Heart right ventricle (tissue), 16 donors: ENCODE data around the gene TOMM70. TPM values are rescaled to one million over a fixed set of nuclear protein-coding genes. Genes with fewer than 3 reads are reported as not detected.

ENCODE experiments used
- ATAC-seq, 8 donors: fragments of 200-7000 bp; cut with Tn5 transposase; one replicate each; pipeline ENCODE4 v1.9.1; 2020; ENCODE audit warnings: mild to moderate bottlenecking in 8 of 8, moderate library complexity in 8 of 8, moderate number of reproducible peaks in 1 of 8
- DNase-seq, 2 donors: peaks; one replicate each; pipeline ENCODE4 v3.0.0-alpha.2; 2020
- H3K27ac ChIP-seq, 10 donors: fragments of 200-600 bp; sonication (generic) in 2 of 10; one replicate each; pipeline versions ENCODE4 v1.5.0 to v1.8.0; 2020 to 2022; ENCODE audit warnings: mild to moderate bottlenecking in 3 of 10
- H3K27me3 ChIP-seq, 7 donors: fragments of 200-600 bp; one replicate each; pipeline ENCODE4 v1.8.0; 2021 to 2022; ENCODE audit warnings: mild to moderate bottlenecking in 2 of 7
- H3K36me3 ChIP-seq, 9 donors: fragments of 200-600 bp; sonication (generic) in 1 of 9; one replicate each; pipeline versions ENCODE4 v1.5.0 to v1.8.0; 2020 to 2022; ENCODE audit warnings: mild to moderate bottlenecking in 2 of 9
- H3K4me1 ChIP-seq, 9 donors: fragments of 200-600 bp; sonication (generic) in 1 of 9; one replicate each; pipeline versions ENCODE4 v1.5.0 to v1.8.0; 2020 to 2022; ENCODE audit warnings: mild to moderate bottlenecking in 4 of 9
- H3K4me3 ChIP-seq, 10 donors: fragments of 200-600 bp; sonication (generic) in 2 of 10; one replicate each; pipeline versions ENCODE4 v1.5.0 to v1.8.0; 2020 to 2022; ENCODE audit warnings: mild to moderate bottlenecking in 7 of 10, moderate library complexity in 2 of 10
- H3K9me3 ChIP-seq, 11 donors: fragments of 200-600 bp in 10 of 11; sonication (generic) in 2 of 11; one replicate each; pipeline versions ENCODE4 v1.5.0 to v1.8.0; 2013 to 2022; ENCODE audit warnings: mild to moderate bottlenecking in 2 of 11, control low read depth in 1 of 11, moderate library complexity in 1 of 11
- WGBS, 2 donors: extraction: QIAGEN DNeasy Blood & Tissue Kit; methylation state at CpG; one replicate each; pipeline ENCODE4 v1.1.7; 2013; ENCODE audit warnings: inconsistent platforms in 1 of 2; 5-methylcytosine and 5-hydroxymethylcytosine counted together
- intact Hi-C, 10 donors: fragments of 100-400 bp; cut with DNase I; formaldehyde crosslinking; loops; one replicate each; pipeline versions ENCODE4 v1.11.1 to v1.14.2; 2022
- polyA plus RNA-seq, 2 donors: library from polyadenylated mRNA; stranded (reverse); fragments of 200-250 nt; gene quantifications; one replicate each; pipeline ENCODE4 v1.2.3, GENCODE V29; 2013
- total RNA-seq, 10 donors: library from RNA; stranded (reverse); fragmentation: NEBNext Ultra II Directional in 3 of 10; extraction: Animal tissue kit (Norgen Biotek cat#: 25700) in 3 of 10; gene quantifications; one replicate each; pipeline versions ENCODE4 v1.2.1 to v1.2.4, GENCODE V29; 2021 to 2023
- TF ChIP-seq, protein P1 (sequence below), 9 donors: fragments of 200-600 bp; sonication (generic) in 2 of 9; IDR thresholded peaks; one replicate each; pipeline versions ENCODE4 v1.5.0 to v1.8.0; 2021 to 2022; ENCODE audit warnings: antibody characterized with exemption in 9 of 9, mild to moderate bottlenecking in 5 of 9, moderate library complexity in 1 of 9
- donor health status: Arrhythmogenic right ventricular cardiomyopathy.
- donor health status: ischemic (EF 13 %, LVEDD 7.1; RV severe dilation, severe dysfunction).
- donor health status: healthy with polysubstance abuse.
- donor health status: DM: no; HTN: yes; CAD: no.
- donor health status: DM: no; HTN: no; CAD: no.
- donor health status: ischemic (EF 25% LVEDD 6.9; RV normal size, moderate dysfunction).
- donor health status: ischemic (EF 25% LVEDD 5.7; RV mildly dilated, moderate dysfunction).
- donor health status: healthy.
- donor health status: DM: yes; HTN: yes; CAD: no.
- donor health status: Ischemic cardiomyopathy.
- donor health status: ischemic (EF 35%, LVEDD 5.7; RV mildly dilated, moderate dysfunction).
- donor health status: nonischemic (EF 11% LVEDD 7.7; RV severe dilation, severe dysfunction).
- donor health status: DM: yes; HTN: yes; CAD: no.
- donor health status: PGD.
- donor health status: ischemic (EF 29% LVEDD 5.4; RV normal size, mild dysfunction).
- donor health status: nonischemic (EF 23%, LVEDD 6.1; RV moderate dilation, normal function).

TOMM70 gene
- total and polyA plus RNA-seq, 12 donors, result 23.0 to 67.5 (median 57.9) TPM

- TF ChIP-seq, protein P1, sequence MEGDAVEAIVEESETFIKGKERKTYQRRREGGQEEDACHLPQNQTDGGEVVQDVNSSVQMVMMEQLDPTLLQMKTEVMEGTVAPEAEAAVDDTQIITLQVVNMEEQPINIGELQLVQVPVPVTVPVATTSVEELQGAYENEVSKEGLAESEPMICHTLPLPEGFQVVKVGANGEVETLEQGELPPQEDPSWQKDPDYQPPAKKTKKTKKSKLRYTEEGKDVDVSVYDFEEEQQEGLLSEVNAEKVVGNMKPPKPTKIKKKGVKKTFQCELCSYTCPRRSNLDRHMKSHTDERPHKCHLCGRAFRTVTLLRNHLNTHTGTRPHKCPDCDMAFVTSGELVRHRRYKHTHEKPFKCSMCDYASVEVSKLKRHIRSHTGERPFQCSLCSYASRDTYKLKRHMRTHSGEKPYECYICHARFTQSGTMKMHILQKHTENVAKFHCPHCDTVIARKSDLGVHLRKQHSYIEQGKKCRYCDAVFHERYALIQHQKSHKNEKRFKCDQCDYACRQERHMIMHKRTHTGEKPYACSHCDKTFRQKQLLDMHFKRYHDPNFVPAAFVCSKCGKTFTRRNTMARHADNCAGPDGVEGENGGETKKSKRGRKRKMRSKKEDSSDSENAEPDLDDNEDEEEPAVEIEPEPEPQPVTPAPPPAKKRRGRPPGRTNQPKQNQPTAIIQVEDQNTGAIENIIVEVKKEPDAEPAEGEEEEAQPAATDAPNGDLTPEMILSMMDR (IDR thresholded peaks at IDR 0.05), result no peak
- Histone ChIP-seq H3K9me3 (no peaks in the 10 kb centered on the region), H3K27ac (no peak overlapping the region), H3K4me1 (no peaks in the 10 kb centered on the region), H3K27me3 (no peaks in the 10 kb centered on the region), H3K4me3 (no peak overlapping the region), H3K36me3 (peaks cover 0 to 100% (median 48%) of the 10 kb centered on the region in 9 donors)
- WGBS, 2 donors, result 98% methylated on average over 4 of the region's 4 CpGs
- intact Hi-C loops, result no loop called here
- ATAC-seq (no peak), DNase-seq (no peak)
These were observed 24.6 kb downstream of the TOMM70 start for GRCh38 chr3:100376301-100376700.

GRCh38 chr3:100374521-100374920, 26.4 kb downstream of the TOMM70 start:
- H3K27ac ChIP-seq, result no peak overlapping the region
- H3K36me3 ChIP-seq, result peaks cover 0 to 100% (median 46%) of the 10 kb centered on the region in 9 donors
- H3K4me3 ChIP-seq, result no peak overlapping the region
- H3K27me3 ChIP-seq, result no peaks in the 10 kb centered on the region
- H3K4me1 ChIP-seq, result no peaks in the 10 kb centered on the region
- no peak for ATAC-seq
- no peaks in the 10 kb centered on the region for H3K9me3 ChIP-seq
- TF ChIP-seq, protein P1 (IDR thresholded peaks at IDR 0.05), result no peak
- intact Hi-C loops, result no loop called here
- DNase-seq, result no peak

DNA sequence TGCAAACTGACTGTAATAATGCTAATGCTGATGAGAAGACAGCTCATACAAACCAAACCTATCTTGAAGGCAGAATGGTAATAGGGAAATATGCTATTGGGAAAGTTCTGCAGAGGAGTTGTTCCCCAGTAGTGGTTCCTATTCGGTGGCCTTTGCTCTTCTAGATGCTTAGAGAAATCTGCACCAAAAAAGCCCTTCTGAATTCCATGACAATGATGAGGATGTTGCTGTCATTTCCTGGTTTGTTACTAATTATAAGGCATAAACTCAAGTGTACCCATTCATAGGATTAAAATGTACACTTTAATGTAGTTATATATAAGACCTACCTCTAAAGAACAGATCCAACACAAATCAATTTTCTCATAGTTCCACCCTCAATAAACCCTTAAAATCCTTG, 30.1 kb downstream of the TOMM70 start:
- Histone ChIP-seq H3K9me3 (no peaks in the 10 kb centered on the region), H3K4me1 (peaks cover 0 to 4% (median 0%) of the 10 kb centered on the region in 9 donors), H3K27me3 (no peaks in the 10 kb centered on the region), H3K36me3 (peaks cover 0 to 100% (median 31%) of the 10 kb centered on the region in 9 donors), H3K4me3 (no peak overlapping the region), H3K27ac (no peak overlapping the region)
- DNase-seq (no peak), ATAC-seq (no peak)
- TF ChIP-seq, protein P1 (IDR thresholded peaks at IDR 0.05), result no peak
- intact Hi-C loops, result no loop called here
- WGBS, 2 donors, result 76 to 90% methylated on average over 1 of the region's 1 CpG

GRCh38 chr3:100368441-100368840, 32.4 kb downstream of the TOMM70 start:
- Histone ChIP-seq H3K27ac (no peak overlapping the region), H3K9me3 (no peaks in the 10 kb centered on the region), H3K36me3 (peaks cover 0 to 100% (median 45%) of the 10 kb centered on the region in 9 donors), H3K27me3 (no peaks in the 10 kb centered on the region), H3K4me1 (peaks cover 0 to 4% (median 0%) of the 10 kb centered on the region in 9 donors), H3K4me3 (no peak overlapping the region)
- DNase-seq (no peak), ATAC-seq (no peak)
- 60 to 76% methylated on average over 8 of the region's 8 CpGs for WGBS, 2 donors
- TF ChIP-seq, protein P1 (IDR thresholded peaks at IDR 0.05), result no peak
- intact Hi-C loops, result no loop called here
